Esophagus squamous epithelium (tissue), 5 donors: ENCODE results near the gene NPTX2. TPM values are rescaled to one million over a fixed set of nuclear protein-coding genes. Genes with fewer than 3 reads are reported as not detected.

Experiments
- DNase-seq: peaks from one replicate; lab custom pipeline; 2025; lab: John Stamatoyannopoulos, UW
- H3K27ac ChIP-seq, 4 donors: fragments of 200-600 bp; sonication (generic); one replicate each; pipeline ENCODE4 v1.5.1; 2016 to 2019; ENCODE audit warnings: mild to moderate bottlenecking in 1 of 4
- H3K27me3 ChIP-seq, 4 donors: fragments of 200-600 bp; sonication (generic); 1 replicate in 3 of 4; 2 replicates in 1 of 4; pipeline versions ENCODE4 v1.5.1 to v1.6.0; 2017 to 2021; ENCODE audit warnings: antibody characterized with exemption in 1 of 4
- H3K36me3 ChIP-seq, 3 donors: fragments of 200-600 bp; sonication (generic); one replicate each; pipeline ENCODE4 v1.5.1; 2016 to 2019
- H3K4me1 ChIP-seq, 3 donors: fragments of 200-600 bp; sonication (generic); one replicate each; pipeline ENCODE4 v1.5.1; 2017 to 2019
- H3K4me3 ChIP-seq, 4 donors: fragments of 200-600 bp; sonication (generic); 1 replicate in 3 of 4; 2 replicates in 1 of 4; pipeline ENCODE4 v1.5.1; 2016 to 2019; ENCODE audit warnings: mild to moderate bottlenecking in 2 of 4, moderate library complexity in 1 of 4
- H3K9me3 ChIP-seq, 3 donors: fragments of 200-600 bp; sonication (generic); one replicate each; pipeline ENCODE4 v1.5.1; 2016 to 2019
- POLR2A ChIP-seq, 4 donors: fragments of 450-650 bp; IDR thresholded peaks; one replicate each; pipeline ENCODE4 v1.6.1; 2017; ENCODE audit warnings: antibody characterized with exemption in 4 of 4, mild to moderate bottlenecking in 4 of 4, moderate library complexity in 3 of 4
- WGBS, 2 donors: methylation state at CpG; one replicate each; pipeline ENCODE4 v1.1.5; 2018; 5-methylcytosine and 5-hydroxymethylcytosine counted together
- intact Hi-C: fragments of 100-400 bp; cut with DNase I; formaldehyde crosslinking; loops from one replicate; pipeline ENCODE4 v1.15.0; 2022
- total RNA-seq, 4 donors: library from RNA; depleted of rRNA; stranded (reverse); fragments of >200 nt; gene quantifications; one replicate each; pipeline ENCODE4 v1.1.0, GENCODE V29; 2016
- TF ChIP-seq, protein P1 (sequence below), 6 experiments: fragments of 450-650 bp in 4 of 6; fragments of 200-600 bp in 2 of 6; sonication (generic) in 2 of 6; IDR thresholded peaks; one replicate each; pipeline ENCODE4 v1.5.1; 2016 to 2019; ENCODE audit warnings: antibody characterized with exemption in 6 of 6, mild to moderate bottlenecking in 4 of 6, moderate library complexity in 4 of 6
- donor health status: DM: yes; HTN: yes; CAD: no.

The NPTX2 gene
- total RNA-seq, 4 donors from 2014 or later, result 1.6 to 9.7 (median 2.9) TPM

DNA sequence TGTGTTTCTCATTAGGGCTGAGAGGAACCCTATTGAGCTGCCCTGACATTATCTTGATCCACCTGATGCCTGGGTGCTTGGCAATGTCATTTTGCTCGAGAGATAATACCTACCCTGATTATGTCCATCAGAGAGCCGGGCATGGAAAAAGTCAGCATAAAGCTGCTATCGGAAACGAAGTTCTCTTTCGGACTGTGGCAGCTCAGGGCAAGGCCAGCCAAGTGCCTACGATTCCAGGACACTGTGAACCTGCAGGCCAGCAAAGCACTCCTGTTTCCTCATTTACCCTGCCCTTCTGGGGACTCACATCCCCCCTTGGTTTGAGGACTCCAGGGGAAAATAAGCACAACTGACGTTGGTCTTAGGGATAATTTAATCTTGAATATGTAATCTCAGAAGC, 25.2 kb upstream of the NPTX2 start:
- DNase-seq, result no peak
- H3K27ac ChIP-seq, result no peak overlapping the region
- H3K9me3 ChIP-seq, result no peaks in the 10 kb centered on the region
- WGBS, 2 donors, result 75 to 83% methylated on average over 7 of the region's 7 CpGs
- no peaks in the 10 kb centered on the region for H3K4me1 ChIP-seq
- no peak overlapping the region for H3K4me3 ChIP-seq
- TF ChIP-seq, protein P1, sequence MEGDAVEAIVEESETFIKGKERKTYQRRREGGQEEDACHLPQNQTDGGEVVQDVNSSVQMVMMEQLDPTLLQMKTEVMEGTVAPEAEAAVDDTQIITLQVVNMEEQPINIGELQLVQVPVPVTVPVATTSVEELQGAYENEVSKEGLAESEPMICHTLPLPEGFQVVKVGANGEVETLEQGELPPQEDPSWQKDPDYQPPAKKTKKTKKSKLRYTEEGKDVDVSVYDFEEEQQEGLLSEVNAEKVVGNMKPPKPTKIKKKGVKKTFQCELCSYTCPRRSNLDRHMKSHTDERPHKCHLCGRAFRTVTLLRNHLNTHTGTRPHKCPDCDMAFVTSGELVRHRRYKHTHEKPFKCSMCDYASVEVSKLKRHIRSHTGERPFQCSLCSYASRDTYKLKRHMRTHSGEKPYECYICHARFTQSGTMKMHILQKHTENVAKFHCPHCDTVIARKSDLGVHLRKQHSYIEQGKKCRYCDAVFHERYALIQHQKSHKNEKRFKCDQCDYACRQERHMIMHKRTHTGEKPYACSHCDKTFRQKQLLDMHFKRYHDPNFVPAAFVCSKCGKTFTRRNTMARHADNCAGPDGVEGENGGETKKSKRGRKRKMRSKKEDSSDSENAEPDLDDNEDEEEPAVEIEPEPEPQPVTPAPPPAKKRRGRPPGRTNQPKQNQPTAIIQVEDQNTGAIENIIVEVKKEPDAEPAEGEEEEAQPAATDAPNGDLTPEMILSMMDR (IDR thresholded peaks at IDR 0.05), result no peak
- TF ChIP-seq POLR2A (IDR thresholded peaks at IDR 0.05), result no peak
- H3K36me3 ChIP-seq, result no peaks in the 10 kb centered on the region
- intact Hi-C loops, result no loop called here
- H3K27me3 ChIP-seq, result peaks cover 0 to 8% (median 0%) of the 10 kb centered on the region in 4 donors

DNA sequence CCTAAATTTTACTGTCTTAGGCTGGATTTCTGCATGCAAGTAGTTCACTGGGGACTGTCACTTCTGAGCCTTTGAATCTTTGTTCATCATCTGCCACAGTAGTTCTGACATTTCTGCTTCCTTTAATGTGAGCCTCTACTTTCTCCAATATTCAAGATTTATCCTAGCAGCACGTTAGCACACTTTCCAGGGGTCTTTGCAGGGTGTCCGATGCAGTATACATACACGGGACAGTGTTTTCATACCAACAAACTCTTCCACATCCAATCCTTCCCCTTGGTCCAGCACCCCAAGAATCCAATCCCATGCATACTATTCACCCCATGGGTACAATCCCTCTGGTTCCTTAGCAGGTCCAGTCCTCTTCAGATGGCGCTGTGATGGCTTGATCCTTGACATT, 22.7 kb upstream of the NPTX2 start:
- H3K36me3 ChIP-seq, result no peaks in the 10 kb centered on the region
- intact Hi-C loops, result no loop called here
- TF ChIP-seq POLR2A (IDR thresholded peaks at IDR 0.05), result no peak
- TF ChIP-seq, protein P1 (IDR thresholded peaks at IDR 0.05), result no peak
- no peak for DNase-seq
- no peak overlapping the region for H3K27ac ChIP-seq
- 64 to 69% methylated on average over 4 of the region's 4 CpGs for WGBS, 2 donors
- no peak overlapping the region for H3K4me3 ChIP-seq
- peaks cover 0 to 8% (median 0%) of the 10 kb centered on the region in 4 donors for H3K27me3 ChIP-seq
- no peaks in the 10 kb centered on the region for H3K9me3 ChIP-seq
- no peaks in the 10 kb centered on the region for H3K4me1 ChIP-seq

DNA sequence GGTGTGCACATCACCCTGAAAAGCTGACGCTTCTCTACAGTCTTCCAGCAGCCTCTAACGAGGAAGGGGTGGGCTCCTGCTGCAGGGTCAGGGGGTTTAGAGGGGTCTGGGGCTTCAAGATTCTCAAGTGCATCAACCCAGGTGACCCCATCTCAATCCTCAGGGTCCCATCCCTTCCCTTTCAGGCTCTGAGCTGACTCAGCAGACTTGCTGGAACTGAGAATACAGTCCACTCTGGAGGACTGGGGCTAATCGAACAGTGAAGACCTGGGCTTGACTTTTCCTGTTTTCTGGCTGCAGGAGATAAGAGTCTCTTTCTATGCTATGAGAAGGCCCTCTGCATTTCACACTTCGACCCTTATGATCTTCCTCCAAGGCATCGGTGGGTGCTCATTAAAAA, 22.3 kb upstream of the NPTX2 start:
- TF ChIP-seq, protein P1 (IDR thresholded peaks at IDR 0.05), result no peak
- no peak for TF ChIP-seq POLR2A (IDR thresholded peaks at IDR 0.05)
- WGBS, 2 donors, result 65 to 74% methylated on average over 3 to 4 of the region's 5 CpGs

DNA sequence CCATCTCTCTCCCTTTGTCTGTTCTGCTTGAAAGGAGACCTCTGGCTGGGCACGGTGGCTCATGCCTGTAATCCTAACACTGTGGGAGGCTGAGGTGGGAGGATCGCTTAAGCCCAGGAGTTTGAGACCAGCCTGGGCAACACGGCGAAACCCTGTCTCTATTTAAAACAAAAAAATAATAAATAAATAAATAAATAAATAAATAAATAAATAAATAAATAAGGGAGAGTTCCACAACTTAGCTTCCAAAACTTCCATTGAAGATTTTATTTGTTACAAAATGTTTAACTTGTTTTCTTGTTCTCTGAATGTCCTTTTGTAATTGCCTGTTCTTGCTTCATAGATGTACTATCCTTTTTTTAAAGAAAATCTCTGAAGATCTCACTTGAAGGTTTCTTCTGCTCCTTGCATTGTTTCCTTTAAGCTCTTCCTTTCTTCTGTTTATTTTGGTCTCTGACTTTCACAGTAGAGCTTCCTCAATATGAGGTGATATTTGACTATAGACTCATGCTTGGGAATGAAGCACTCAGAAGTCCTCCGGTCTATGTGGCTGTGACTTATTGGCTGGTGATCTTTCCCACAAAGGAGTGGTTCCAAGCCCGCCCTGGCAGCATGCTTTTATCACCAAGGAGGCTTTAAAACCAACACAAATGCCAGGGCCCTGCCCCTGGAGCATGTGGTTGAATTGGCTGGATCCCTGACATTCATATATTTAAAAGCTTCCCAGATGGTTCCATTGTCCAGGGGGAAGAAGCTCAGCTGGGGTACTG, 18.1 kb upstream of the NPTX2 start:
- Histone ChIP-seq H3K9me3 (no peaks in the 10 kb centered on the region), H3K4me1 (no peaks in the 10 kb centered on the region), H3K36me3 (no peaks in the 10 kb centered on the region), H3K27me3 (peaks cover 0 to 4% (median 0%) of the 10 kb centered on the region in 4 donors), H3K27ac (no peak overlapping the region), H3K4me3 (no peak overlapping the region)
- TF ChIP-seq, protein P1 (IDR thresholded peaks at IDR 0.05), result no peak
- no peak for TF ChIP-seq POLR2A (IDR thresholded peaks at IDR 0.05)
- DNase-seq, result no peak
- 67 to 71% methylated on average over 5 to 6 of the region's 6 CpGs for WGBS, 2 donors
- intact Hi-C loops, result no loop called here

More for the DNA sequence above, 22.3 kb upstream of the NPTX2 start:
- no peak for DNase-seq
- H3K9me3 ChIP-seq, result no peaks in the 10 kb centered on the region
- intact Hi-C loops, result no loop called here
- H3K36me3 ChIP-seq, result no peaks in the 10 kb centered on the region
- H3K4me3 ChIP-seq, result no peak overlapping the region
- H3K27me3 ChIP-seq, result peaks cover 0 to 8% (median 0%) of the 10 kb centered on the region in 4 donors
- no peaks in the 10 kb centered on the region for H3K4me1 ChIP-seq
- H3K27ac ChIP-seq, result no peak overlapping the region

DNA sequence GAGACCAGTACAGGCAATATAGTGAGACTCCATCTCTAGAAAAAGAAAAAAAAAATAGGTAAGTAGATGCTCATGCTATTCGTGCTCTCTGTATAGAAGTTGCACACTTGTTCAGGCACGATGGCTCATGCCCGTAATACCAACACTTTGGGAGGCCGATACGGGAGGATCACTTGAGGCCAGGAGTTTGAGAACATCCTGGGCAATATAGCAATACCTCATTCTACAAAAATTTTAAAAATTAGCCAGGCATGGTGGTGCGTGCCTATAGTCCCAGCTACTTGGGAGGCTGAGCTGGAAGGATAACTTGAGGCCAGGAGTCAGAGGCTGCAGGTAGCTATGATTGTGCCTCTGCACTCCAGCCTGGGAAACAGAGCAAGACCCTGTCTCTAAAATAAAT, 17.2 kb upstream of the NPTX2 start:
- intact Hi-C loops, result no loop called here
- 83 to 95% methylated on average over 6 of the region's 6 CpGs for WGBS, 2 donors
- no peak for DNase-seq
- TF ChIP-seq, protein P1 (IDR thresholded peaks at IDR 0.05), result no peak
- no peak for TF ChIP-seq POLR2A (IDR thresholded peaks at IDR 0.05)
- no peaks in the 10 kb centered on the region for H3K4me1 ChIP-seq
- no peaks in the 10 kb centered on the region for H3K9me3 ChIP-seq
- no peak overlapping the region for H3K4me3 ChIP-seq
- H3K27me3 ChIP-seq, result peaks cover 0 to 4% (median 0%) of the 10 kb centered on the region in 4 donors
- no peak overlapping the region for H3K27ac ChIP-seq
- no peaks in the 10 kb centered on the region for H3K36me3 ChIP-seq
